Parathyroid adenoma (tissue), 2 donors: ENCODE data around the gene P2RY14.

Experiments
- H2AFZ ChIP-seq: fragments of 300-600 bp; sonication (generic); one replicate; pipeline ENCODE4 v1.7.0; 2017; ENCODE audit warnings: antibody characterized with exemption, mild to moderate bottlenecking
- H3K27ac ChIP-seq: fragments of 300-600 bp; sonication (generic); one replicate; pipeline ENCODE4 v1.7.0; 2017
- H3K27me3 ChIP-seq: fragments of 300-600 bp; sonication (generic); one replicate; pipeline ENCODE4 v1.7.0; 2017; ENCODE audit warnings: low read length; ENCODE audit not compliant: control insufficient read depth, insufficient read depth
- H3K36me3 ChIP-seq: fragments of 300-600 bp; sonication (generic); one replicate; pipeline ENCODE4 v1.7.0; 2017; ENCODE audit warnings: low read length; ENCODE audit not compliant: control insufficient read depth, insufficient read depth
- H3K4me1 ChIP-seq: fragments of 300-600 bp; sonication (generic); one replicate; pipeline ENCODE4 v1.7.0; 2017; ENCODE audit warnings: control low read depth
- H3K4me2 ChIP-seq: fragments of 300-600 bp; sonication (generic); one replicate; pipeline ENCODE4 v1.7.0; 2017; ENCODE audit warnings: low read length
- H3K4me3 ChIP-seq: fragments of 300-600 bp; sonication (generic); one replicate; pipeline ENCODE4 v1.7.0; 2017; ENCODE audit warnings: low read depth, low read length
- H3K79me2 ChIP-seq: fragments of 300-600 bp; sonication (generic); one replicate; pipeline ENCODE4 v1.7.0; 2017; ENCODE audit warnings: control low read depth
- H3K9ac ChIP-seq: fragments of 300-600 bp; sonication (generic); one replicate; pipeline ENCODE4 v1.7.0; 2017; ENCODE audit warnings: mild to moderate bottlenecking
- H3K9me3 ChIP-seq: fragments of 300-600 bp; sonication (generic); one replicate; pipeline ENCODE4 v1.7.0; 2017; ENCODE audit warnings: low read length; ENCODE audit not compliant: control insufficient read depth
- TF ChIP-seq, protein P1 (sequence below): fragments of 300-600 bp; sonication (generic); IDR thresholded peaks from one replicate; pipeline ENCODE4 v1.7.0; 2017; ENCODE audit warnings: antibody characterized with exemption, mild to moderate bottlenecking
- donor health status: primary hyperparathyroidism.

Gene P2RY14

GRCh38 chr3:151278230-151278629, at the start of gene P2RY14:
P2RY14 (minus strand) TSS chr3:151278542; CDS start chr3:151214316, 64,226 bp downstream.
- Histone ChIP-seq H3K27me3 (no peaks in the 10 kb centered on the region), H3K9me3 (no peaks in the 10 kb centered on the region), H3K4me2 (no peak within 1 kb of the TSS), H3K27ac (no peak within 1 kb of the TSS), H3K9ac (no peak within 1 kb of the TSS), H3K36me3 (no peaks in the 10 kb centered on the region), H3K79me2 (no peaks in the 10 kb centered on the region), H3K4me1 (no peaks in the 10 kb centered on the region), H2AFZ (no peak within 1 kb of the TSS), H3K4me3 (no peak within 1 kb of the TSS)
- TF ChIP-seq, protein P1, sequence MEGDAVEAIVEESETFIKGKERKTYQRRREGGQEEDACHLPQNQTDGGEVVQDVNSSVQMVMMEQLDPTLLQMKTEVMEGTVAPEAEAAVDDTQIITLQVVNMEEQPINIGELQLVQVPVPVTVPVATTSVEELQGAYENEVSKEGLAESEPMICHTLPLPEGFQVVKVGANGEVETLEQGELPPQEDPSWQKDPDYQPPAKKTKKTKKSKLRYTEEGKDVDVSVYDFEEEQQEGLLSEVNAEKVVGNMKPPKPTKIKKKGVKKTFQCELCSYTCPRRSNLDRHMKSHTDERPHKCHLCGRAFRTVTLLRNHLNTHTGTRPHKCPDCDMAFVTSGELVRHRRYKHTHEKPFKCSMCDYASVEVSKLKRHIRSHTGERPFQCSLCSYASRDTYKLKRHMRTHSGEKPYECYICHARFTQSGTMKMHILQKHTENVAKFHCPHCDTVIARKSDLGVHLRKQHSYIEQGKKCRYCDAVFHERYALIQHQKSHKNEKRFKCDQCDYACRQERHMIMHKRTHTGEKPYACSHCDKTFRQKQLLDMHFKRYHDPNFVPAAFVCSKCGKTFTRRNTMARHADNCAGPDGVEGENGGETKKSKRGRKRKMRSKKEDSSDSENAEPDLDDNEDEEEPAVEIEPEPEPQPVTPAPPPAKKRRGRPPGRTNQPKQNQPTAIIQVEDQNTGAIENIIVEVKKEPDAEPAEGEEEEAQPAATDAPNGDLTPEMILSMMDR: no peak

DNA sequence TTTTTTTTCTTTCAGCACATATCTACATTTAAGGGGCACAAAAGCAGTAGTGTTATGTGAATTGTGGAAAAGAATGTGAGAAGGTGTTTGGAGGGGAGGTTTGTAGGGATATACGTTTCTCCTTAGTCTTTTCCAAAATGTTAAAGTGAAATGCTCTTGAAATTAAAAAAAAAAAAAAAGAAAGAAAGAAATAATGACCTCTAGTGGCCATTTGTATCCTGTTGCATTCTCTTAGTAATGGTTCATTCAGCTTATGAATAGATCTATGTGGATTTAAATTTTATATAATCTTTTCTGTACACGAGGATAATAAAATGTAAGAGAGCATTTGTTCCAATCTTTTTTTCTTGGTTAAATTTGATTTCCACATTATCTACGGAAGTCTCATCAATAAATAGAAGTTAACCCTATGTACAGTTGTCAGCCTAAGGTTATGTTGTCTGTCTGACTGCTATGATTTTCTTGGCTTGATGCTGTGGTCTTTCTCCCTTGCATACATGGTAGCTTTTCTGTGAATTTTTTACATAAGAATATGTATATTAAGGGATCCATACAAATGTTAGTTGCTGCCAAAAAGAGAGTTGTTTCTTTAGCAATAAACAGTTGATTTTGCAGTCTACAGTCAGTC, 49.3 kb upstream of the P2RY14 start:
- Histone ChIP-seq H3K79me2 (no peaks in the 10 kb centered on the region), H3K27me3 (no peaks in the 10 kb centered on the region), H3K4me2 (peak overlapping the region; percentile 31), H3K9ac (no peak overlapping the region), H3K9me3 (no peaks in the 10 kb centered on the region), H3K4me3 (no peak overlapping the region), H3K36me3 (no peaks in the 10 kb centered on the region), H3K27ac (no peak overlapping the region), H2AFZ (peak overlapping the region; percentile 16), H3K4me1 (peaks cover 3% of the 10 kb centered on the region)
- TF ChIP-seq, protein P1: peak; percentile 56

DNA sequence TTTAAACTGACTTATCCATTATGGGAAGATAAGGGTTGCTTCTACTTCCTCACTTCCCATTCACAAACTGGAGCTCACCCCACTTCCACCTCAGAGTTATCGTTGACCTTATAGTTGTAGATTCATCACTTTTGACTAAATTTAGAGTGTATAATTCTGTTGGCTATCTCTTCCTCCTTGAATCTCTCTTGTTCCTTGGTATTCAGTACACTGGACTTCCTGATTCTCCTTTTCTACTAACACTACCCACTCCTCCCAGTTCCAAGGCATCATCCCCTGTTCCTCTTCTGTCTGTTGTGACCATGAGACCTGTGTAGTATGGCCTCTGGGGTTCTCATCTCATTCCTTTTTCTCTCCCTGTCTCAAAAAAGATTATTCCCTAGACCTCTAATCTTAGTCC, 44.2 kb upstream of the P2RY14 start:
- H3K36me3 ChIP-seq: no peaks in the 10 kb centered on the region
- no peak overlapping the region for H3K27ac ChIP-seq
- no peak overlapping the region for H3K4me3 ChIP-seq
- H2AFZ ChIP-seq: no peak overlapping the region
- no peak overlapping the region for H3K4me2 ChIP-seq
- H3K9ac ChIP-seq: no peak overlapping the region
- H3K79me2 ChIP-seq: no peaks in the 10 kb centered on the region
- H3K4me1 ChIP-seq: no peaks in the 10 kb centered on the region
- TF ChIP-seq, protein P1: no peak
- H3K27me3 ChIP-seq: no peaks in the 10 kb centered on the region
- H3K9me3 ChIP-seq: no peaks in the 10 kb centered on the region

DNA sequence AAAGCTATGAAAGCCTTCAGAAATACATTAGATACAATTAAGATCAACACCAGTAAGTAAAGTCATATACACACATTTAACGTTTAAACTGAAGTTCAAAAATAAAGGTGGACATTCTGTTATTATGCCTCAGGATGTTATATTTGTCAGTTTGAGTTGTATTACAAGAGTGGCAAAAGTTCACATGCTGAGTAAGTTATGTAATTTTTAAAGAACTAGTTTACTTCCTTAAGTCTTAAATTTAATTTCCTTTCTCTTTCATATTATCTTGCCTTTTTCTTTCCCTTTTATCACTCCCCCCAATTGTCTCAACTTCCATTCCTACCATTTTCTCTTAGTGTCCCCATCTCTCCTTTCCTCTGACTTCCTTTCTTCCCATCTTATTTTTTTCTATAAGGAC, 43.2 kb upstream of the P2RY14 start:
- no peak overlapping the region for H3K4me3 ChIP-seq
- no peaks in the 10 kb centered on the region for H3K36me3 ChIP-seq
- no peak overlapping the region for H3K9ac ChIP-seq
- H3K4me1 ChIP-seq: no peaks in the 10 kb centered on the region
- TF ChIP-seq, protein P1: no peak
- H3K79me2 ChIP-seq: no peaks in the 10 kb centered on the region
- H3K9me3 ChIP-seq: no peaks in the 10 kb centered on the region
- H3K27me3 ChIP-seq: no peaks in the 10 kb centered on the region
- no peak overlapping the region for H3K4me2 ChIP-seq
- no peak overlapping the region for H3K27ac ChIP-seq
- H2AFZ ChIP-seq: no peak overlapping the region

DNA sequence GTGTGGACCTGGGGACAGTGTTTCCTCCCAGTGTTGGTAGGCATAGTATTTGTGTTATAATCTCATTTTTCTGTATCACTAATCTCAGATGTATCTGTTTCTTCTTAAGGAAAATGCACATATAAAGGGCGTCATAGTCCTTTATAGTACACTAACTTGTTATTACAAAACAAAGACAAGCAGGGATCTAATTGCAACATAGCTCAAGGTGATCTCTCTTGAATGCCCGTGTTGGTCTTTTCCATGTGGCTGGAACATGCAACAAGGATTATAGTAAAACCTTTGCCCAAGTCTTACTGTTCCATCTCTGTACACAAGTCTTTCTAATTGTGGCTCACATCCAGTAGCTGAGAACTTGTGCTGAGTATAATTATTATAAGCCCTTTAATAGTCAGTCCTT, 41.8 kb upstream of the P2RY14 start:
- Histone ChIP-seq H3K36me3 (no peaks in the 10 kb centered on the region), H3K9ac (no peak overlapping the region), H3K27me3 (no peaks in the 10 kb centered on the region), H3K4me2 (no peak overlapping the region), H3K4me1 (no peaks in the 10 kb centered on the region), H3K27ac (no peak overlapping the region), H3K4me3 (no peak overlapping the region), H2AFZ (no peak overlapping the region), H3K9me3 (no peaks in the 10 kb centered on the region), H3K79me2 (no peaks in the 10 kb centered on the region)
- TF ChIP-seq, protein P1: no peak
